Prostate gland (tissue), 2 donors: Measurements from ENCODE around the gene COL4A1.

ENCODE experiments used
- POLR2A ChIP-seq: fragments of 450-650 bp; IDR thresholded peaks from one replicate; pipeline ENCODE4 v1.6.1; 2016; ENCODE audit warnings: antibody characterized with exemption, mild to moderate bottlenecking
- TF ChIP-seq, protein P1 (sequence below), 4 experiments: fragments of 200-600 bp in 2 of 4; fragments of 450-650 bp in 2 of 4; sonication (generic) in 2 of 4; IDR thresholded peaks; 1 replicate in 3 of 4; 2 replicates in 1 of 4; pipeline ENCODE4 v1.5.1; 2016 to 2019; ENCODE audit warnings: antibody characterized with exemption in 4 of 4, mild to moderate bottlenecking in 2 of 4, moderate library complexity in 2 of 4

GRCh38 chr13:110289661-110290060, 17.3 kb downstream of the COL4A1 start:
- TF ChIP-seq, protein P1, sequence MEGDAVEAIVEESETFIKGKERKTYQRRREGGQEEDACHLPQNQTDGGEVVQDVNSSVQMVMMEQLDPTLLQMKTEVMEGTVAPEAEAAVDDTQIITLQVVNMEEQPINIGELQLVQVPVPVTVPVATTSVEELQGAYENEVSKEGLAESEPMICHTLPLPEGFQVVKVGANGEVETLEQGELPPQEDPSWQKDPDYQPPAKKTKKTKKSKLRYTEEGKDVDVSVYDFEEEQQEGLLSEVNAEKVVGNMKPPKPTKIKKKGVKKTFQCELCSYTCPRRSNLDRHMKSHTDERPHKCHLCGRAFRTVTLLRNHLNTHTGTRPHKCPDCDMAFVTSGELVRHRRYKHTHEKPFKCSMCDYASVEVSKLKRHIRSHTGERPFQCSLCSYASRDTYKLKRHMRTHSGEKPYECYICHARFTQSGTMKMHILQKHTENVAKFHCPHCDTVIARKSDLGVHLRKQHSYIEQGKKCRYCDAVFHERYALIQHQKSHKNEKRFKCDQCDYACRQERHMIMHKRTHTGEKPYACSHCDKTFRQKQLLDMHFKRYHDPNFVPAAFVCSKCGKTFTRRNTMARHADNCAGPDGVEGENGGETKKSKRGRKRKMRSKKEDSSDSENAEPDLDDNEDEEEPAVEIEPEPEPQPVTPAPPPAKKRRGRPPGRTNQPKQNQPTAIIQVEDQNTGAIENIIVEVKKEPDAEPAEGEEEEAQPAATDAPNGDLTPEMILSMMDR (IDR thresholded peaks at IDR 0.05): no peak
- TF ChIP-seq POLR2A: no peak
